ENCODE measurements around the gene NUDT14.

DNA sequence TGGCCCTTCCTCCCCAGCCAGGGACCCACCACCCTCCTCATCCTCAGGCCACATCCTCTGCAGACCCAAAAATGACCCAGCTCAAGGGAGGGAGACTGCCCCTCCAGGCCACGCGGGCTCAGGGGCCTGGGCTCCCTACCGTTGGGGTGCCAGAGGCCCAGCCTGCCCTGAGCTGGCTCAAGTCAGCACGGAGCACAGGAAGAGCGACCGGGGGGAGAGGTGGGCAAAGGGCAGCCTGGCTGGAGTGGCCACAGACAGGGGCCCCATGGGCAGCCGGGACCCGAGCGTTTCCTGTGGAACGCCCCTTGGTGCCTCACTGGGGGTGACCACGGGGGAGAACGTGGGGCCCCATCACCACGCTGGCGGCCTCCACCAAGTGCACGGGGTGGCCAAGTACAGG, 23.2 kb downstream of the NUDT14 start:
- TF ChIP-seq, protein P1, sequence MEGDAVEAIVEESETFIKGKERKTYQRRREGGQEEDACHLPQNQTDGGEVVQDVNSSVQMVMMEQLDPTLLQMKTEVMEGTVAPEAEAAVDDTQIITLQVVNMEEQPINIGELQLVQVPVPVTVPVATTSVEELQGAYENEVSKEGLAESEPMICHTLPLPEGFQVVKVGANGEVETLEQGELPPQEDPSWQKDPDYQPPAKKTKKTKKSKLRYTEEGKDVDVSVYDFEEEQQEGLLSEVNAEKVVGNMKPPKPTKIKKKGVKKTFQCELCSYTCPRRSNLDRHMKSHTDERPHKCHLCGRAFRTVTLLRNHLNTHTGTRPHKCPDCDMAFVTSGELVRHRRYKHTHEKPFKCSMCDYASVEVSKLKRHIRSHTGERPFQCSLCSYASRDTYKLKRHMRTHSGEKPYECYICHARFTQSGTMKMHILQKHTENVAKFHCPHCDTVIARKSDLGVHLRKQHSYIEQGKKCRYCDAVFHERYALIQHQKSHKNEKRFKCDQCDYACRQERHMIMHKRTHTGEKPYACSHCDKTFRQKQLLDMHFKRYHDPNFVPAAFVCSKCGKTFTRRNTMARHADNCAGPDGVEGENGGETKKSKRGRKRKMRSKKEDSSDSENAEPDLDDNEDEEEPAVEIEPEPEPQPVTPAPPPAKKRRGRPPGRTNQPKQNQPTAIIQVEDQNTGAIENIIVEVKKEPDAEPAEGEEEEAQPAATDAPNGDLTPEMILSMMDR (IDR thresholded peaks at IDR 0.05) = no peak
- no peak for TF ChIP-seq ZFX (IDR thresholded peaks at IDR 0.05; ENCODE audit: borderline replicate concordance)

Measured in 22Rv1 (cell line).